HepG2 (cell line): Measurements from ENCODE around the gene ISCU. TPM values are rescaled to one million over a fixed set of nuclear protein-coding genes. Genes with fewer than 3 reads are reported as not detected.

Experiments used
- CBX5 ChIP-seq: sonication (generic); formaldehyde crosslinking; IDR thresholded peaks from 2 replicates; pipeline ENCODE4 v1.4.0; 2020; ENCODE audit warnings: missing genetic modification reagents, borderline replicate concordance
- SP4 ChIP-seq: sonication (generic); formaldehyde crosslinking; IDR thresholded peaks from 2 replicates; pipeline ENCODE4 v1.8.1; 2023; ENCODE audit warnings: mild to moderate bottlenecking, missing genetic modification reagents
- SRSF4 ChIP-seq: fragments of 200-400 bp; formaldehyde crosslinking; IDR thresholded peaks from one replicate; pipeline ENCODE4 v1.6.1; 2018; ENCODE audit warnings: mild to moderate bottlenecking, low read depth, low read length, moderate library complexity; ENCODE audit not compliant: poor library complexity, severe bottlenecking
- SYNCRIP ChIP-seq: fragments of 200-400 bp; formaldehyde crosslinking; IDR thresholded peaks from 2 replicates; pipeline ENCODE4 v1.6.1; 2018; ENCODE audit warnings: mild to moderate bottlenecking, low read depth, low read length; ENCODE audit not compliant: insufficient read depth
- XRCC5 ChIP-seq: fragments of 200-400 bp; formaldehyde crosslinking; optimal IDR thresholded peaks from 2 replicates; pipeline ENCODE3; 2017; ENCODE audit warnings: mild to moderate bottlenecking, low read length
- ZFYVE20 ChIP-seq: sonication (generic); formaldehyde crosslinking; IDR thresholded peaks from 2 replicates; pipeline ENCODE4 v1.8.0; 2023; ENCODE audit warnings: low read depth, mild to moderate bottlenecking, moderate library complexity, missing genetic modification reagents, borderline replicate concordance
- ZNF205 ChIP-seq: IDR thresholded peaks from 2 replicates; pipeline ENCODE4 v1.6.1; 2018; ENCODE audit warnings: missing biosample characterization, missing genetic modification reagents
- ZNF570 ChIP-seq: sonication (generic); formaldehyde crosslinking; IDR thresholded peaks from 2 replicates; pipeline ENCODE4 v1.4.0; 2020; ENCODE audit warnings: mild to moderate bottlenecking, missing genetic modification reagents, borderline replicate concordance
- ZNF891 ChIP-seq: sonication (generic); formaldehyde crosslinking; IDR thresholded peaks from 2 replicates; pipeline ENCODE4 v1.5.0; 2020; ENCODE audit warnings: mild to moderate bottlenecking, missing genetic modification reagents
- polyA plus RNA-seq, 8 experiments: library from polyadenylated mRNA; depleted of rRNA in 3 of 8; stranded (reverse) in 7 of 8; unstranded in 1 of 8; fragments of >200 nt; fragmentation: Illumina TruSeq in 4 of 8; extraction: Trizol in 4 of 8; gene quantifications; 2 replicates each; pipeline versions ENCODE4 v1.2.1 to v1.2.3, GENCODE V29; 2011 to 2016; ENCODE audit warnings: low read depth in 4 of 8, missing spikeins in 1 of 8, mixed read lengths in 1 of 8; ENCODE audit not compliant: insufficient read depth in 1 of 8
- total RNA-seq, 5 experiments: library from RNA; depleted of rRNA; stranded (reverse); fragments of >200 nt; fragmentation: Illumina TruSeq; extraction: Trizol; gene quantifications; 2 replicates each; pipeline ENCODE4 v1.2.3, GENCODE V29; 2016; ENCODE audit warnings: low read depth in 1 of 5
- TF ChIP-seq, protein P1 (sequence below): sonication (generic); formaldehyde crosslinking; IDR thresholded peaks from 2 replicates; pipeline ENCODE4 v1.4.0; 2020; ENCODE audit warnings: missing genetic modification reagents, borderline replicate concordance
- TF ChIP-seq, protein P2 (sequence below): sonication (generic); formaldehyde crosslinking; IDR thresholded peaks from 2 replicates; pipeline ENCODE4 v1.8.0; 2023; ENCODE audit warnings: mild to moderate bottlenecking, missing genetic modification reagents
- TF ChIP-seq, protein P3 (sequence below): sonication (generic); formaldehyde crosslinking; IDR thresholded peaks from 2 replicates; pipeline ENCODE4 v1.9.0; 2021; ENCODE audit warnings: missing genetic modification reagents, mild to moderate bottlenecking, borderline replicate concordance
- TF ChIP-seq, protein P4 (sequence below): sonication (generic); formaldehyde crosslinking; IDR thresholded peaks from 2 replicates; pipeline ENCODE4 v1.4.0; 2020; ENCODE audit warnings: missing genetic modification reagents
- TF ChIP-seq, protein P5 (sequence below): sonication (generic); formaldehyde crosslinking; IDR thresholded peaks from 2 replicates; pipeline ENCODE4 v1.4.0; 2020; ENCODE audit warnings: missing genetic modification reagents

ISCU gene
- total and polyA plus RNA-seq, 2 of the 13 experiments (the other 11 are each of a cell fraction or from before 2014, with no cell fraction given) = 94.4 to 107 TPM

DNA sequence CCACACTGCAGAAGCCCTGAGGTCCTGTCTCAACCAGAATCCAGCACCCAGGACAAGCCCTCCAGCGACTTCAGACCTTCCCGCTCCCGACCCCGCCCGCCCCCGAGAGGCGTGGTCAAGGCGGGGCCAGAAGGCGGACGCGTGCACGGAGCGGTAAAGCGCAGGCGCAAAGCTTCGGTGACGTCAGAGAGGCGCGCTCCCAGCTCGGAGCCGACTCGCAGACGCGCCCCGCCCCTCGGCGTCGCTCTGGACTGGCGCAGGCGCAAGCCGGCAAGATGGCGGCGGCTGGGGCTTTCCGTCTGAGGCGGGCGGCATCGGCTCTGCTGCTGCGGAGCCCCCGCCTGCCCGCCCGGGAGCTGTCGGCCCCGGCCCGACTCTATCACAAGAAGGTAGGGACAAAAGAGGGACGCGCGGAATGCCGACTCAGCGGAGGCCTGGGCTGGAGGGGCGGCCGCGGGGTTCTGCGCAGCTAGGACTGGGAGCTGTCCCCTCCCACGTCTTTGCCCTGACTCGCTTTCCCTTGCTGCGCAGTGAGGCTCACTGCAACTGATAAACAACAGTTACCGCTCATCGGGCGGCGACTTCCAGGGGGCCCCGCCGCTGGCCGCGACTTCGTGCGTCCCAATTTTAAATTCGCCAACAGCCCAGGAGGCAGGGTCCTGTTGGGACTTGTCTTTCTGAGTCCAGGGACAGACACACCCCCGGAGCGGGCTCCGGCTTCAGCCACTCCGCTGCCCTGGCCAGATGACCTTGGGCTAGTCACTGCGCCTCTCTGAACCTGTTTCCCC, at the start of gene ISCU (continued):
- TF ChIP-seq, protein P1, sequence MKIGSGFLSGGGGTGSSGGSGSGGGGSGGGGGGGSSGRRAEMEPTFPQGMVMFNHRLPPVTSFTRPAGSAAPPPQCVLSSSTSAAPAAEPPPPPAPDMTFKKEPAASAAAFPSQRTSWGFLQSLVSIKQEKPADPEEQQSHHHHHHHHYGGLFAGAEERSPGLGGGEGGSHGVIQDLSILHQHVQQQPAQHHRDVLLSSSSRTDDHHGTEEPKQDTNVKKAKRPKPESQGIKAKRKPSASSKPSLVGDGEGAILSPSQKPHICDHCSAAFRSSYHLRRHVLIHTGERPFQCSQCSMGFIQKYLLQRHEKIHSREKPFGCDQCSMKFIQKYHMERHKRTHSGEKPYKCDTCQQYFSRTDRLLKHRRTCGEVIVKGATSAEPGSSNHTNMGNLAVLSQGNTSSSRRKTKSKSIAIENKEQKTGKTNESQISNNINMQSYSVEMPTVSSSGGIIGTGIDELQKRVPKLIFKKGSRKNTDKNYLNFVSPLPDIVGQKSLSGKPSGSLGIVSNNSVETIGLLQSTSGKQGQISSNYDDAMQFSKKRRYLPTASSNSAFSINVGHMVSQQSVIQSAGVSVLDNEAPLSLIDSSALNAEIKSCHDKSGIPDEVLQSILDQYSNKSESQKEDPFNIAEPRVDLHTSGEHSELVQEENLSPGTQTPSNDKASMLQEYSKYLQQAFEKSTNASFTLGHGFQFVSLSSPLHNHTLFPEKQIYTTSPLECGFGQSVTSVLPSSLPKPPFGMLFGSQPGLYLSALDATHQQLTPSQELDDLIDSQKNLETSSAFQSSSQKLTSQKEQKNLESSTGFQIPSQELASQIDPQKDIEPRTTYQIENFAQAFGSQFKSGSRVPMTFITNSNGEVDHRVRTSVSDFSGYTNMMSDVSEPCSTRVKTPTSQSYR (CRISPR knock-in tag) = no peak
- TF ChIP-seq ZFYVE20 (CRISPR knock-in tag) (no peak), SP4 (peak; percentile 94), ZNF205 (CRISPR knock-in tag) (no peak), SYNCRIP (no peak), SRSF4 (no peak), XRCC5 (no peak), CBX5 (CRISPR knock-in tag) (no peak), ZNF570 (CRISPR knock-in tag) (no peak), ZNF891 (peak; percentile 68; the same call in 1 of the 2 replicates)
- TF ChIP-seq, protein P2, sequence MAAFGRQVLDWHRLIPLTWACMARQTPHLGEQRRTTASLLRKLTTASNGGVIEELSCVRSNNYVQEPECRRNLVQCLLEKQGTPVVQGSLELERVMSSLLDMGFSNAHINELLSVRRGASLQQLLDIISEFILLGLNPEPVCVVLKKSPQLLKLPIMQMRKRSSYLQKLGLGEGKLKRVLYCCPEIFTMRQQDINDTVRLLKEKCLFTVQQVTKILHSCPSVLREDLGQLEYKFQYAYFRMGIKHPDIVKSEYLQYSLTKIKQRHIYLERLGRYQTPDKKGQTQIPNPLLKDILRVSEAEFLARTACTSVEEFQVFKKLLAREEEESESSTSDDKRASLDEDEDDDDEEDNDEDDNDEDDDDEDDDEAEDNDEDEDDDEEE = peak; percentile 73; the same call in 1 of the 2 replicates
- TF ChIP-seq, protein P3, sequence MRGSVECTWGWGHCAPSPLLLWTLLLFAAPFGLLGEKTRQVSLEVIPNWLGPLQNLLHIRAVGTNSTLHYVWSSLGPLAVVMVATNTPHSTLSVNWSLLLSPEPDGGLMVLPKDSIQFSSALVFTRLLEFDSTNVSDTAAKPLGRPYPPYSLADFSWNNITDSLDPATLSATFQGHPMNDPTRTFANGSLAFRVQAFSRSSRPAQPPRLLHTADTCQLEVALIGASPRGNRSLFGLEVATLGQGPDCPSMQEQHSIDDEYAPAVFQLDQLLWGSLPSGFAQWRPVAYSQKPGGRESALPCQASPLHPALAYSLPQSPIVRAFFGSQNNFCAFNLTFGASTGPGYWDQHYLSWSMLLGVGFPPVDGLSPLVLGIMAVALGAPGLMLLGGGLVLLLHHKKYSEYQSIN = no peak
- TF ChIP-seq, protein P4, sequence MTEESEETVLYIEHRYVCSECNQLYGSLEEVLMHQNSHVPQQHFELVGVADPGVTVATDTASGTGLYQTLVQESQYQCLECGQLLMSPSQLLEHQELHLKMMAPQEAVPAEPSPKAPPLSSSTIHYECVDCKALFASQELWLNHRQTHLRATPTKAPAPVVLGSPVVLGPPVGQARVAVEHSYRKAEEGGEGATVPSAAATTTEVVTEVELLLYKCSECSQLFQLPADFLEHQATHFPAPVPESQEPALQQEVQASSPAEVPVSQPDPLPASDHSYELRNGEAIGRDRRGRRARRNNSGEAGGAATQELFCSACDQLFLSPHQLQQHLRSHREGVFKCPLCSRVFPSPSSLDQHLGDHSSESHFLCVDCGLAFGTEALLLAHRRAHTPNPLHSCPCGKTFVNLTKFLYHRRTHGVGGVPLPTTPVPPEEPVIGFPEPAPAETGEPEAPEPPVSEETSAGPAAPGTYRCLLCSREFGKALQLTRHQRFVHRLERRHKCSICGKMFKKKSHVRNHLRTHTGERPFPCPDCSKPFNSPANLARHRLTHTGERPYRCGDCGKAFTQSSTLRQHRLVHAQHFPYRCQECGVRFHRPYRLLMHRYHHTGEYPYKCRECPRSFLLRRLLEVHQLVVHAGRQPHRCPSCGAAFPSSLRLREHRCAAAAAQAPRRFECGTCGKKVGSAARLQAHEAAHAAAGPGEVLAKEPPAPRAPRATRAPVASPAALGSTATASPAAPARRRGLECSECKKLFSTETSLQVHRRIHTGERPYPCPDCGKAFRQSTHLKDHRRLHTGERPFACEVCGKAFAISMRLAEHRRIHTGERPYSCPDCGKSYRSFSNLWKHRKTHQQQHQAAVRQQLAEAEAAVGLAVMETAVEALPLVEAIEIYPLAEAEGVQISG (CRISPR knock-in tag) = peak; percentile 83
- TF ChIP-seq, protein P5, sequence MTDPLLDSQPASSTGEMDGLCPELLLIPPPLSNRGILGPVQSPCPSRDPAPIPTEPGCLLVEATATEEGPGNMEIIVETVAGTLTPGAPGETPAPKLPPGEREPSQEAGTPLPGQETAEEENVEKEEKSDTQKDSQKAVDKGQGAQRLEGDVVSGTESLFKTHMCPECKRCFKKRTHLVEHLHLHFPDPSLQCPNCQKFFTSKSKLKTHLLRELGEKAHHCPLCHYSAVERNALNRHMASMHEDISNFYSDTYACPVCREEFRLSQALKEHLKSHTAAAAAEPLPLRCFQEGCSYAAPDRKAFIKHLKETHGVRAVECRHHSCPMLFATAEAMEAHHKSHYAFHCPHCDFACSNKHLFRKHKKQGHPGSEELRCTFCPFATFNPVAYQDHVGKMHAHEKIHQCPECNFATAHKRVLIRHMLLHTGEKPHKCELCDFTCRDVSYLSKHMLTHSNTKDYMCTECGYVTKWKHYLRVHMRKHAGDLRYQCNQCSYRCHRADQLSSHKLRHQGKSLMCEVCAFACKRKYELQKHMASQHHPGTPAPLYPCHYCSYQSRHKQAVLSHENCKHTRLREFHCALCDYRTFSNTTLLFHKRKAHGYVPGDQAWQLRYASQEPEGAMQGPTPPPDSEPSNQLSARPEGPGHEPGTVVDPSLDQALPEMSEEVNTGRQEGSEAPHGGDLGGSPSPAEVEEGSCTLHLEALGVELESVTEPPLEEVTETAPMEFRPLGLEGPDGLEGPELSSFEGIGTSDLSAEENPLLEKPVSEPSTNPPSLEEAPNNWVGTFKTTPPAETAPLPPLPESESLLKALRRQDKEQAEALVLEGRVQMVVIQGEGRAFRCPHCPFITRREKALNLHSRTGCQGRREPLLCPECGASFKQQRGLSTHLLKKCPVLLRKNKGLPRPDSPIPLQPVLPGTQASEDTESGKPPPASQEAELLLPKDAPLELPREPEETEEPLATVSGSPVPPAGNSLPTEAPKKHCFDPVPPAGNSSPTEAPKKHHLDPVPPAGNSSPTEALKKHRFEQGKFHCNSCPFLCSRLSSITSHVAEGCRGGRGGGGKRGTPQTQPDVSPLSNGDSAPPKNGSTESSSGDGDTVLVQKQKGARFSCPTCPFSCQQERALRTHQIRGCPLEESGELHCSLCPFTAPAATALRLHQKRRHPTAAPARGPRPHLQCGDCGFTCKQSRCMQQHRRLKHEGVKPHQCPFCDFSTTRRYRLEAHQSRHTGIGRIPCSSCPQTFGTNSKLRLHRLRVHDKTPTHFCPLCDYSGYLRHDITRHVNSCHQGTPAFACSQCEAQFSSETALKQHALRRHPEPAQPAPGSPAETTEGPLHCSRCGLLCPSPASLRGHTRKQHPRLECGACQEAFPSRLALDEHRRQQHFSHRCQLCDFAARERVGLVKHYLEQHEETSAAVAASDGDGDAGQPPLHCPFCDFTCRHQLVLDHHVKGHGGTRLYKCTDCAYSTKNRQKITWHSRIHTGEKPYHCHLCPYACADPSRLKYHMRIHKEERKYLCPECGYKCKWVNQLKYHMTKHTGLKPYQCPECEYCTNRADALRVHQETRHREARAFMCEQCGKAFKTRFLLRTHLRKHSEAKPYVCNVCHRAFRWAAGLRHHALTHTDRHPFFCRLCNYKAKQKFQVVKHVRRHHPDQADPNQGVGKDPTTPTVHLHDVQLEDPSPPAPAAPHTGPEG (CRISPR knock-in tag) = peak; percentile 34; the same call in 1 of the 2 replicates
